Body of pancreas (tissue), 4 donors: ENCODE results near the gene FBXL22. TPM values are rescaled to one million over a fixed set of nuclear protein-coding genes. Genes with fewer than 3 reads are reported as not detected.
A peak's percentile ranks its signal among the peaks of the same experiment; 100 is the strongest.

Experiments
- ATAC-seq: fragments of 150-250 bp; one replicate; pipeline ENCODE4 v1.9.1; 2016
- DNase-seq, 4 donors: peaks; one replicate each; pipeline ENCODE4 v3.0.0-alpha.2; 2019
- H3K27ac ChIP-seq, 4 donors: fragments of 200-600 bp; sonication (generic); 1 replicate in 3 of 4; 2 replicates in 1 of 4; pipeline versions ENCODE4 v1.5.1 to v1.6.1; 2016 to 2019; ENCODE audit warnings: mild to moderate bottlenecking in 1 of 4, mixed read lengths in 1 of 4, moderate library complexity in 1 of 4
- H3K27me3 ChIP-seq, 2 donors: fragments of 200-600 bp; sonication (generic); one replicate each; pipeline ENCODE4 v1.6.0; 2016; ENCODE audit warnings: mild to moderate bottlenecking in 1 of 2
- H3K36me3 ChIP-seq, 2 donors: fragments of 200-600 bp; sonication (generic); replicated peaks in 1 of 2; 2 replicates each; pipeline ENCODE4 v1.5.1; 2016; ENCODE audit warnings: low read depth in 2 of 2; ENCODE audit not compliant: insufficient read depth in 1 of 2
- H3K4me1 ChIP-seq: fragments of 200-600 bp; sonication (generic); one replicate; pipeline ENCODE4 v1.6.0; 2016
- H3K4me3 ChIP-seq, 2 donors: fragments of 200-600 bp; sonication (generic); 1 replicate in 1 of 2; 2 replicates in 1 of 2; pipeline ENCODE4 v1.5.1; 2016 to 2019
- H3K9me3 ChIP-seq, 3 donors: fragments of 200-600 bp; sonication (generic); 1 replicate in 2 of 3; 2 replicates in 1 of 3; pipeline ENCODE4 v1.5.1; 2016
- POLR2A ChIP-seq, 3 donors: fragments of 450-650 bp; IDR thresholded peaks; one replicate each; pipeline ENCODE4 v1.6.1; 2016; ENCODE audit warnings: antibody characterized with exemption in 3 of 3, mild to moderate bottlenecking in 2 of 3
- WGBS, 2 donors: methylation state at CpG; one replicate each; pipeline ENCODE4 v1.1.5; 2017; 5-methylcytosine and 5-hydroxymethylcytosine counted together
- intact Hi-C: fragments of 100-400 bp; cut with DNase I; formaldehyde crosslinking; loops from one replicate; pipeline ENCODE4 v1.15.1; 2023
- total RNA-seq, 2 donors: library from RNA; depleted of rRNA; stranded (reverse); fragments of >200 nt; gene quantifications; one replicate each; pipeline ENCODE4 v1.1.0, GENCODE V29; 2016
- TF ChIP-seq, protein P1 (sequence below), 7 experiments: fragments of 450-650 bp in 4 of 7; fragments of 200-600 bp in 3 of 7; sonication (generic) in 3 of 7; IDR thresholded peaks; one replicate each; pipeline ENCODE4 v1.5.1; 2016 to 2019; ENCODE audit warnings: antibody characterized with exemption in 7 of 7

FBXL22 gene
- total RNA-seq, 2 donors from 2014 or later, result not detected

DNA sequence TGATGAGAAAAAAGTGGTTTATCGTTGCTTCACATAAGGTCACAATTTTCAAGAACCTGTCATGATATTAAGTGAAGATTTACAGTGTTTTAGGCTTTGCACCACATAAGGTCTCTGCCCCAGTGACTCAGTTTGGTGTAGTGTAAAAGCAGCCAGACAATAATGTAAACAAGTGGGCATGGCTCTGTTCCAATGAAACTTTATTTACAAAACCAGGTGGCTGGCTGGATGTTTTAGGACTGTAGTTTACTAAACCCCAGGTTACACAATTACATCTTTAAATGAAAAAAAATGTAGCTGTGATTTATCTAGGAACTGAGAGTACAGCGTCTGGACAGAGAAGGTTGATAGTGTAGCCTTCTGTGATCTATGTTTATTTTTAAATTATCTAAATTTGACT, 9.7 kb upstream of the FBXL22 start:
- TF ChIP-seq POLR2A (IDR thresholded peaks at IDR 0.05), result no peak
- TF ChIP-seq, protein P1, sequence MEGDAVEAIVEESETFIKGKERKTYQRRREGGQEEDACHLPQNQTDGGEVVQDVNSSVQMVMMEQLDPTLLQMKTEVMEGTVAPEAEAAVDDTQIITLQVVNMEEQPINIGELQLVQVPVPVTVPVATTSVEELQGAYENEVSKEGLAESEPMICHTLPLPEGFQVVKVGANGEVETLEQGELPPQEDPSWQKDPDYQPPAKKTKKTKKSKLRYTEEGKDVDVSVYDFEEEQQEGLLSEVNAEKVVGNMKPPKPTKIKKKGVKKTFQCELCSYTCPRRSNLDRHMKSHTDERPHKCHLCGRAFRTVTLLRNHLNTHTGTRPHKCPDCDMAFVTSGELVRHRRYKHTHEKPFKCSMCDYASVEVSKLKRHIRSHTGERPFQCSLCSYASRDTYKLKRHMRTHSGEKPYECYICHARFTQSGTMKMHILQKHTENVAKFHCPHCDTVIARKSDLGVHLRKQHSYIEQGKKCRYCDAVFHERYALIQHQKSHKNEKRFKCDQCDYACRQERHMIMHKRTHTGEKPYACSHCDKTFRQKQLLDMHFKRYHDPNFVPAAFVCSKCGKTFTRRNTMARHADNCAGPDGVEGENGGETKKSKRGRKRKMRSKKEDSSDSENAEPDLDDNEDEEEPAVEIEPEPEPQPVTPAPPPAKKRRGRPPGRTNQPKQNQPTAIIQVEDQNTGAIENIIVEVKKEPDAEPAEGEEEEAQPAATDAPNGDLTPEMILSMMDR (IDR thresholded peaks at IDR 0.05), result no peak
- peak; percentile 38 for ATAC-seq
- peak overlapping the region in 1 of 4 donors; percentile 15 for H3K27ac ChIP-seq
- WGBS, 2 donors, result 18 to 32% methylated on average over 2 of the region's 2 CpGs
- H3K4me3 ChIP-seq, result no peak overlapping the region
- no peaks in the 10 kb centered on the region for H3K27me3 ChIP-seq
- no peak for DNase-seq
- H3K4me1 ChIP-seq, result peaks cover 16% of the 10 kb centered on the region
- H3K9me3 ChIP-seq, result no peaks in the 10 kb centered on the region
- intact Hi-C loops, result no loop called here
- H3K36me3 ChIP-seq, result peaks cover 0 to 19% of the 10 kb centered on the region in 2 donors

DNA sequence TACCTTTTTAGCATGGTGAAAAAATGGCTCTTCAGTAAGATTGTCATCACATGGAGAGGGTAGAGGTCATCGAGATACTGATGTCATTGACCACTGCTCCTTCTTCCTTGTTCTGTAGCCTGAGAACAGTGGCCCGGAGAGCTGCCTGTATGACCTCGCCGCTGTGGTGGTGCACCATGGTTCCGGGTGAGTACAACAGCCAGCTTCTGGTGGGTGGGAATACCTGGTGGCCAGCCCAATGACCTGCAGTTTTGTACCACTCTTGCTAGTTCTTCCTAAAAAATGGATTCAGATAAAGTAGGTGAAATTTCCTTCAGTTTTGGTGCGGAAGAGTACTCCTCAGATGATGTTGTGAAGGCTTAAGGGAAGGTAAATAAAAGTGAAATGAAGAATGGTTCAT, 8.4 kb upstream of the FBXL22 start:
- ATAC-seq (no peak), DNase-seq (no peak)
- Histone ChIP-seq H3K4me1 (peaks cover 16% of the 10 kb centered on the region), H3K27me3 (no peaks in the 10 kb centered on the region), H3K36me3 (peaks cover 0 to 24% of the 10 kb centered on the region in 2 donors), H3K4me3 (no peak overlapping the region), H3K27ac (no peak overlapping the region), H3K9me3 (no peaks in the 10 kb centered on the region)
- intact Hi-C loops, result no loop called here
- TF ChIP-seq, protein P1 (IDR thresholded peaks at IDR 0.05), result no peak
- TF ChIP-seq POLR2A (IDR thresholded peaks at IDR 0.05), result no peak
- 94 to 97% methylated on average over 6 of the region's 6 CpGs for WGBS, 2 donors

DNA sequence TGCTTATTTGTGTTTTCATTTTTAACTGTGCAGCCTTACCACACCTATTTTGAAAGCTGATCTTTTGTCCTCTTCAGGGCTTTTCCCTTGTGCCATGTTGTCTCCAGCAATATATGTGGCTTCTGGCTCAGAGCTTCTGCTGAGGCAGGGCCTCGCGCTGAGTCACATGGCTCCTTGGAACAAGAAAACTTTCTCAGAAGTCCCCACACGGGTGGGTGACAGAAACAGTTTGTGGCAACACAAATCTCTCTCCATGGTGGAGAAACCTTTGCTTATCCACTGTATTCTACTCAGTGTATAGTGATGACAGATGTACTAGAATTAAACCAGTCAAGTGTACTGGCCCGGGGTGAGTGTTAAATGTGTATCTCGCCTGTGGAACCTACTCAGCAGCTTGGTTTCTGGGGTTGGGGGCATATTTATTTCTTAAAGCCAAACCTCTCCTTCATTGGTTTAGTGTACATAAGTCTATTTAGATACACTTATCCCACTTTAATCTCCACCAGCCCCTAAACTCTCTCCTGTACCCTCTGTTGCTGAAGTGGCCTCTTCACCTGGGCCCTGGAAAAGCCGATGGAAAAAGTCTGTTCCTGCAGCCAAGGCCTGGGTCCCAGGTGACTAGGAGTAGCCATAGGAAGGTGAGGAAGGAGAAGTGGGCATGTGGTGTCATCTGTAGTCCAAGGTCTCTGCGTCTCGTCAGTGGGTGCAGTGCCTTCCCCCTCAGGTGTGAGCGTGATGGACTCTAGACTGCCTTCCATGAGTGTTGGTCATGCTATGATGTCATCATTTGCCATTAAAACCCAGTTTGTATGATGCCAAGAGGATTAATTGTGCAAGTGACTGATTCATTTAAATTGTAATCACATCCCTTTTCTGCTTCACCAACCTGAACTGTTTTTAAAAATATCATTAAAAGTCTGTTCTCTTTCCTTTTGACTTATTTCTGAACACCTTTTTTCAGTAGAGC, 3.2 kb upstream of the FBXL22 start:
- no peak overlapping the region for H3K27ac ChIP-seq

DNA sequence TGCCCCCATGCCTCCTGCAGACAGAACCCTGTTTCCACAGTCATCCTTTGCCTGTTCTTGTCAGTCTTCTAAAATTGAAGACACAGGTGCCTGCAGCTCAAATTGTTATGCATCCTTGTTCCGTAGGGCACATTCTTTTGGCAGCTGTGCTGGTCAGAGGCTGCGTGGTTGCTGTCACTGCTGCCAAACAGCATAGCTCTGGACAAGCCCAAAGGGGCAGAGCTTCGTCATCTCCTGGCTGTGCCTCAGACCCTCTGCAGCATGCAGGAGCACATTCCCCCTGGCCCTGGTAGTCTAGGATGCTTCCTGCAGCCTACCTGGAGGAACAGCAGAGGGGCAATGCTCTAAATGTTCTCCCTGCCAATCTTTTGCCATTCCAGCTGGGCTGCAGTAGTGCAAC, 2.1 kb upstream of the FBXL22 start:
- peaks cover 34% of the 10 kb centered on the region for H3K4me1 ChIP-seq
- H3K9me3 ChIP-seq, result no peaks in the 10 kb centered on the region
- H3K27ac ChIP-seq, result no peak overlapping the region
- TF ChIP-seq, protein P1 (IDR thresholded peaks at IDR 0.05), result no peak
- H3K36me3 ChIP-seq, result peaks cover 0 to 19% of the 10 kb centered on the region in 2 donors
- WGBS, 2 donors, result 79 to 89% methylated on average over 3 of the region's 3 CpGs
- H3K4me3 ChIP-seq, result no peak overlapping the region
- no peaks in the 10 kb centered on the region for H3K27me3 ChIP-seq
- ATAC-seq, result no peak
- intact Hi-C loops, result loop anchor here (5.0 kb wide), 1 partner anchor 118 kb away; no protein-coding TSS in a partner anchor
- no peak for DNase-seq

More for the DNA sequence above, 3.2 kb upstream of the FBXL22 start:
- no peaks in the 10 kb centered on the region for H3K9me3 ChIP-seq
- no peak for DNase-seq
- TF ChIP-seq POLR2A (IDR thresholded peaks at IDR 0.05), result no peak
- TF ChIP-seq, protein P1 (IDR thresholded peaks at IDR 0.05), result no peak
- no peak overlapping the region for H3K4me3 ChIP-seq
- intact Hi-C loops, result no loop called here
- H3K36me3 ChIP-seq, result peaks cover 0 to 22% of the 10 kb centered on the region in 2 donors
- no peak for ATAC-seq
- H3K4me1 ChIP-seq, result peaks cover 23% of the 10 kb centered on the region
- H3K27me3 ChIP-seq, result no peaks in the 10 kb centered on the region
- WGBS, 2 donors, result 80% methylated on average over 9 of the region's 9 CpGs
